ENCODE measurements around the gene RSRC2.
"Not testable (repeated sequence)": the region's sequence is repeated elsewhere in the genome, so short reads cannot be mapped to it uniquely, and the experiment has no call there.

Gene RSRC2, protein sequence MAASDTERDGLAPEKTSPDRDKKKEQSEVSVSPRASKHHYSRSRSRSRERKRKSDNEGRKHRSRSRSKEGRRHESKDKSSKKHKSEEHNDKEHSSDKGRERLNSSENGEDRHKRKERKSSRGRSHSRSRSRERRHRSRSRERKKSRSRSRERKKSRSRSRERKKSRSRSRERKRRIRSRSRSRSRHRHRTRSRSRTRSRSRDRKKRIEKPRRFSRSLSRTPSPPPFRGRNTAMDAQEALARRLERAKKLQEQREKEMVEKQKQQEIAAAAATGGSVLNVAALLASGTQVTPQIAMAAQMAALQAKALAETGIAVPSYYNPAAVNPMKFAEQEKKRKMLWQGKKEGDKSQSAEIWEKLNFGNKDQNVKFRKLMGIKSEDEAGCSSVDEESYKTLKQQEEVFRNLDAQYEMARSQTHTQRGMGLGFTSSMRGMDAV

GRCh38 chr12:122526683-122527477, at the start of gene RSRC2, which contains the start of gene KNTC1:
Gene RSRC2 (minus strand): TSS chr12:122526936. CDS start chr12:122526853, 83 bp downstream.
Gene KNTC1 (plus strand): TSS chr12:122527249. CDS start chr12:122530064, 2,815 bp downstream.
- peak; percentile 89 to 99 for DNase-seq (ENCODE audit: extremely low read depth in 1 of 2, low read depth in 1 of 2)

DNA sequence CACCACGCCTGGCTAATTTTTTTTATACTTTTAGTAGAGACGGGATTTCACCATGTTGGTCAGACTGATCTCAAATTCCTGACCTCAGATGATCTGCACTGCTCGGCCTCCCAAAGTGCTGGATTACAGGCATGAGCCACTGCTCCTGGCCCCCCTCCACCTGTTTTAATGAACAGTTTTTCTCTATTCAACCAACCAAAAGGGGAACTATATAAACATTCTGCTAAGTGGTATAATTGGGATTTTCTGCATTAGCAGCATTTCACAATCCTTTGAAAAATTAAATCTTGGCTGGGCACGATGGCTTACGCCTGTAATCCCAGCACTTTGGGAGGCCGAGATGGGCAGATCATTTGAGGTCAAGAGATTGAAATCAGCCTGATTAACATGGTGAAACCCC, 45.1 kb upstream of the RSRC2 start:
- no peak for DNase-seq (ENCODE audit: extremely low read depth in 1 of 2, low read depth in 1 of 2)

DNA sequence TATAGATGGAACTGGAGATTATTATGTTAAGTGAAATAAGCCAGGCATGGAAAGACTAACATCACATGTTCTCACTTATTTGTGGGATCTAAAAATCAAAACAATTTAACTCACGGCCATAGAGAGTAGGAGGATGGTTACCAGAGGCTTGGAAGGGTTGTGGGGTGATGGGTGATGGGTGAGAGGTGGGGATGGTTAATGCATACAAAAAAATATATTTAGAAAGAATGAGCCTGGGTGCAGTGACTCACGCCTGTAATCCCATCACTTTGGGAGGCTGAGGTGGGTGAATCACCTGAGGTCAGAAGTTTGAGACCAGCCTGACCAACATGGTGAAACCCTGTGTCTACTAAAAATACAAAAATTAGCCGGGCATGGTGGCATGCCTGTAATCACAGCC, 43.3 kb upstream of the RSRC2 start:
- peak in 1 of 2 donors; percentile 15 for DNase-seq (ENCODE audit: extremely low read depth in 1 of 2, low read depth in 1 of 2)

GRCh38 chr12:122569288-122569687, 42.6 kb upstream of the RSRC2 start:
- DNase-seq (ENCODE audit: extremely low read depth in 1 of 2, low read depth in 1 of 2), result no peak

DNA sequence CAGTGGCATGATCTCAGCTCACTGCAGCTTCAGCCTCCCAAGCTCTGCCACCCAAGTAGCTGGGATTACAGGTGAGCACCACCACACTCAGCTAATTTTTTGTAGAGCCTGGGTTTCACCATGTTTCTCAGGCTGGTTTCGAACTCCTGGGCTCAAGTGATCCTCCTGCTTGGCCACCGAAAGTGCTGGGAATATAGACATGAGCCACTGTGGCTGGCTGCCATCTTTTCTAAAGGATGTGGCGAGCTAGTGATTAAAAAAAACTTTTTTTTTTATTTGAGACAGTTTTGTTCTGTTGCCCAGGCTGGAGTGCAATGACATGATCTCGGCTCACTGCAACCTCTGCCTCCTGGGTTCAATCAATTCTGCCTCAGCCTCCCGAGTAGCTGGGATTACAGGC, 40.1 kb upstream of the RSRC2 start:
- not testable (repeated sequence) for DNase-seq (ENCODE audit: extremely low read depth in 1 of 2, low read depth in 1 of 2)

GRCh38 chr12:122563361-122563760, 36.6 kb upstream of the RSRC2 start:
- no peak for DNase-seq (ENCODE audit: extremely low read depth in 1 of 2, low read depth in 1 of 2)

DNA sequence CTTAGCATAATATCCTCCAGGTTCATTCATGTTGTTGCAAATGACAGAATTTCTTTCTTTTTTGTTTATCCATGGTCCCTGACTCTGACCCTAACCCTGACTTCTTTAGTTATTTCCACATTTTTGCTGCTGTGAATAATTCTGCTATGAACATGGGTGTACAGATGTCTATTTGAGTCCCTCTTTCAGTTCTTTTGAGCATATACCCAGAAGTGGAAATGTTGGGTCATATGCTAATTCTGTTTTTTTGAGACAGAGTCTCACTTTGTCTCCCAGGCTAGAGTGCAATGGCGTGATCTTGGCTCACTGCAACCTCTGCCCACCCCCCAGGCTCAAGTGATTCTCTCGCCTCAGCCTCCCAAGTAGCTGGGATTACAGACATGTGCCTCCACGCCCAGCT, 33.4 kb upstream of the RSRC2 start:
- DNase-seq (ENCODE audit: extremely low read depth in 1 of 2, low read depth in 1 of 2), result no peak

- DNase-seq (ENCODE audit: extremely low read depth in 1 of 2, low read depth in 1 of 2), result no peak
Observed at GRCh38 chr12:122558745-122559641, 32.3 kb upstream of the RSRC2 start.

GRCh38 chr12:122547330-122547729, 20.6 kb upstream of the RSRC2 start:
- DNase-seq (ENCODE audit: extremely low read depth in 1 of 2, low read depth in 1 of 2), result no peak

DNA sequence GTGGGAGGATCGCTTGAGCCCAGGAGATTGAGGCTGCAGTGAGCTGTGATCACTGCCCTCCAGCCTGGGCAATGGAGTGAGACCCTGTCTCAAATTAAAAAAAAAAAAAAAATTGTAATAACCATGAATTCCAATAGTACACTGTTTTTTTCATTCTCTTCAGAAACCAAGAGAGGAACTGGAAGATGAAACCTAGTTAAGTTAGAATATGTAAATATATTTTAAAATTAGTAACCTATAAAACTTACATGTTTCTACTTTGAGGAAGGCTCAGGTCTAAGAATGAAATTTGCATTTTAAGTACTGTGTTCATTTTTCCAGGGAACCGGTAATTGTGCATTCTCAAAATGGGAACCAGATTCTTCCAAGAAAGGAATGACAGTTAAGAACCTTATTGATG, 19.1 kb upstream of the RSRC2 start:
- DNase-seq (ENCODE audit: extremely low read depth in 1 of 2, low read depth in 1 of 2), result no peak

GRCh38 chr12:122544537-122544936, 17.8 kb upstream of the RSRC2 start:
- no peak for DNase-seq (ENCODE audit: extremely low read depth in 1 of 2, low read depth in 1 of 2)

GRCh38 chr12:122538496-122538895, 11.8 kb upstream of the RSRC2 start:
- DNase-seq (ENCODE audit: extremely low read depth in 1 of 2, low read depth in 1 of 2), result no peak

DNA sequence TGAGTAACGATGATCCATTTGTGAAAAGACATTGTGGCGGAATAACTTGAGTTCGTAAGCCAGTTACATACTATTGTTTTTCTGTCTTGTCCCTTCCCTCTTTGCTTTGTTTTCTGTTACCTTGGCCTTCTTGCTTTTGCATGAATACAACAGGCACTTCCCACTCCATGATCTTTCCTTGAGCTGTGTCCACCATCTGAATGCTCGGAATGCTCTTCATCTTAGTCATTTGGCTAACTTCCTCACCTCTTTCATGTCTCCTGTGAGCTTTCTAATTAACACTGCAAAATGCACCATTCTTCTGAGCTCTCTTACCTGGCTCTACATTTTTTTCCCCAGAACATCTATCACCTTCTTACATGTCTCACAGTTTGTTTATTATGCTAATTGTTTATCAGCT, 10.3 kb upstream of the RSRC2 start:
- DNase-seq (ENCODE audit: extremely low read depth in 1 of 2, low read depth in 1 of 2), result no peak

GRCh38 chr12:122533856-122534255, 7.1 kb upstream of the RSRC2 start:
- no peak for DNase-seq (ENCODE audit: extremely low read depth in 1 of 2, low read depth in 1 of 2)

- DNase-seq (ENCODE audit: extremely low read depth in 1 of 2, low read depth in 1 of 2), result no peak
Observed at GRCh38 chr12:122528992-122529391, 2.3 kb upstream of the RSRC2 start.

GRCh38 chr12:122528582-122528981, 1.8 kb upstream of the RSRC2 start:
- DNase-seq (ENCODE audit: extremely low read depth in 1 of 2, low read depth in 1 of 2), result no peak

GRCh38 chr12:122527478-122527944, 775 bp upstream of the RSRC2 start:
- DNase-seq (ENCODE audit: extremely low read depth in 1 of 2, low read depth in 1 of 2), result no peak

DNA sequence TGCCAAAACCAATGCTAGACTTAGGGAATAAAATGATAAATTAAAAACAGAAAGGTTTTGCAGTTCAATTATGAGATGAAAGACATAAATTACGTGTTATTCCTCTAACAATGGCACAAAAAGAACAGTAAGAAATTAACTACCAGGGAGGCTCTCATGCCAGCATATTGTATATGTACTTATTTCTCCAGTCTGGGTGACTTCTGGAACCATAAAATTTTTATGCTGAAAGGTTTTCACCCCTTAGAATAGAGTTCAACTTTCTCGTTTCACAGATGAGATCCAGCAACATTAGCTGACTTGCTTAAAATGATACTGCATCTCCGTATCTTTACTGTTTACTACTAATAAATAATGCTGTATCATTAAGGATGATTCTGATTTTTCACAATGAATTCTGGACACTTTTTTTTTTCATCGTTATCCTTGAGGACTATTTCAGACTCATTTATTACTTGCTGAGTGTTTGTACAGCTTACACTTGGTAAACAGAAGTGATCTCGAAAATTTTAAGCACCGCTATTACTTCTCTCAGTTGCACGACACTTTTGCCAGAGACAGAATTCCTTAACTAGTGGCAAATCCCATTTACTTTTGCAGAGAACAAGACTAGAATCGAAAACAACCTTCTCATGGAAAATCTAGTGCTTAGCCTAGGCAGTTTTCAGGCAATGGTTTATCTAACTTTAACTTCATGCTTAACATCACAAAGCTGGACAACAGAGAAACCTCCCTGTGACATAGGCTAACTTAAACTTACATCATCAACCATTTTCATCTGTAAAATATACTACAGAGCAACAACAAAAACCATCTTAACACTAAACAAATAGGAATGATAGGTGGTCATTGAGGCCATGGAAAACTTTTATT, 2.7 kb downstream of the RSRC2 start:
- DNase-seq (ENCODE audit: extremely low read depth in 1 of 2, low read depth in 1 of 2), result no peak

- no peak for DNase-seq (ENCODE audit: extremely low read depth in 1 of 2, low read depth in 1 of 2)
Observed at GRCh38 chr12:122523280-122523679, 3.5 kb downstream of the RSRC2 start.

DNA sequence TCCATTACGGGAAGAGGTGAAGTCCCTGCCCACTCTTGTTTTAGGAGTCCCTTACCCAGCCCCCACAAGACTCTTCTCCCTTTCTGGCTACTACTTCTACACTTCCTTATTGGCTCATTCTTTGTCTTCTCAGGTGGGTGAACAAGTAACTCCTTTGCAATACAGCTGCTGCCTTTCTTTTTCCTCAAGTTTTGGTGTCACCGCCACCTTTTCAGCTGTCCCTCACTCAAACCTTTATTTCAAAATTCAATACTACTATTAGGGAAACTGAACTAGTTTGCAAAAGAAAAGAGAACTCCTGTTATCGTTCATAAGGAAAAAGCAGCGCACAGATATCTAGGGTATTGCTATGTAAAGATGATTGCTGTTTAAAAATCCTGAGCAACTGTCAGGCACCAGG, 6.1 kb downstream of the RSRC2 start:
- no peak for DNase-seq (ENCODE audit: extremely low read depth in 1 of 2, low read depth in 1 of 2)
